Measurements from ENCODE around the gene PC.

DNA sequence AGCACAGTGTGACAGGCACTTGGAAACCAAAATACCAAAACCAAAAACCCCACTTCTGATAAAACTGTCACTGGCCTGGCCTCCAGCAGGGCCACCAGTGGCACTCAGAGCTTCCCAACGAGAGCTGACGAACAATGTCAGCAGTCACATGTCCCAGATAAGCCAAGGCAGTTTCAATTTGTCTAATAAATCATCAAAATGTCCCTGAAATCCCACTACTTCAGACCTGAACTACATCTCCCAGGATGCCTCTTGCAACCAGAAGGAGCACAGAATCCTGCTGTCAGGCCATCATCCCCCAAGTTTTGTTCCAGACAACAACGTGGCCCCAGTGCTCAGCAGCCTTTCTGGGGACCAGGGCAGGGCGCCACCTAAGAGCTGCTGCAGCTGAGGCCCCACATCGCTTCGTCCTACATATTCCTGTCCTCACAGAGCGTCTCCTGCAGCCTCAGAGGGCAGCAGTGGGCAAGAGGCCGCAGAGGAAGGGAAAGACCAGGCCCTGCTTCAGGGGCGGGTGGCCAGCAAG lies 76.2 kb downstream of the PC start:
- TF ChIP-seq, protein P1, sequence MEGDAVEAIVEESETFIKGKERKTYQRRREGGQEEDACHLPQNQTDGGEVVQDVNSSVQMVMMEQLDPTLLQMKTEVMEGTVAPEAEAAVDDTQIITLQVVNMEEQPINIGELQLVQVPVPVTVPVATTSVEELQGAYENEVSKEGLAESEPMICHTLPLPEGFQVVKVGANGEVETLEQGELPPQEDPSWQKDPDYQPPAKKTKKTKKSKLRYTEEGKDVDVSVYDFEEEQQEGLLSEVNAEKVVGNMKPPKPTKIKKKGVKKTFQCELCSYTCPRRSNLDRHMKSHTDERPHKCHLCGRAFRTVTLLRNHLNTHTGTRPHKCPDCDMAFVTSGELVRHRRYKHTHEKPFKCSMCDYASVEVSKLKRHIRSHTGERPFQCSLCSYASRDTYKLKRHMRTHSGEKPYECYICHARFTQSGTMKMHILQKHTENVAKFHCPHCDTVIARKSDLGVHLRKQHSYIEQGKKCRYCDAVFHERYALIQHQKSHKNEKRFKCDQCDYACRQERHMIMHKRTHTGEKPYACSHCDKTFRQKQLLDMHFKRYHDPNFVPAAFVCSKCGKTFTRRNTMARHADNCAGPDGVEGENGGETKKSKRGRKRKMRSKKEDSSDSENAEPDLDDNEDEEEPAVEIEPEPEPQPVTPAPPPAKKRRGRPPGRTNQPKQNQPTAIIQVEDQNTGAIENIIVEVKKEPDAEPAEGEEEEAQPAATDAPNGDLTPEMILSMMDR (IDR thresholded peaks at IDR 0.05 in 8 of 11, conservative IDR thresholded peaks at IDR 0.05 in 3 of 11) = no peak
- no peak for TF ChIP-seq POLR2A (IDR thresholded peaks at IDR 0.05)
